NK-92 (cell line): ENCODE measurements around the gene MOB3C.

Source experiments
- DNase-seq: peaks from one replicate; lab custom pipeline; 2025; ENCODE audit not compliant: unreplicated experiment; lab: John Stamatoyannopoulos, UW

The MOB3C gene

GRCh38 chr1:46639547-46639946 is 22.9 kb upstream of the MOB3C start:
- no peak for DNase-seq

- no peak for DNase-seq
Measured at GRCh38 chr1:46638921-46639320, 22.3 kb upstream of the MOB3C start.

DNA sequence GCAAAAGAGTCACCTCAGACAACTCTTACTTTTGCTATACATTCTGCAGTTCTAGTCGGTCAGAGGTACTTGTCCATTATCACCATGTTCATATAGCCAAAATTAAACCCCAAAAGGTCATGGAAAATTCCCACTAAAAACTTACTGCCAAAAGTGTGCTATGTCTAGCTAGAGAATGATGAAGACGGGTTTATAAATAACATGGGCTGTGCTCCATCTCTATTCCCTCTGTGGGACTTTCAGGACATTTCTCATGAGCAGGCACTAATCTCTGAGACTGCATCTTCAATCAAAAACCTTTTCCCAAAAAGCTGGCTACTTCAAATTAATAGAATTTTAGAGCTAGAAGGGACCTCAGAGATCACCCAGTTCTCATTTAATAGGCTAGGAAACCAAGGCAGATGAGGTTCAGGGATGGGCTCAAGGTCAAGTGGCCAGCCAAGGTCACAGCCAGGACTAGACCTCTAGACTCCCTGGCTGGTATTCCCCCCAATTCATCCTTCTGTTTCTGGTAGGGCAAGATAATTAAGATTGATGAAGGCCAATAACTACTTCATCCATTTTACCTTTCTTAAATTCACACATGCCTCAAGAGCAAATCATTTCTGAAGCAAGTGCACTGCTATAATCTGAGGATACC is 21.0 kb upstream of the MOB3C start:
- no peak for DNase-seq

GRCh38 chr1:46635205-46635604 is 18.6 kb upstream of the MOB3C start:
- DNase-seq: no peak

DNA sequence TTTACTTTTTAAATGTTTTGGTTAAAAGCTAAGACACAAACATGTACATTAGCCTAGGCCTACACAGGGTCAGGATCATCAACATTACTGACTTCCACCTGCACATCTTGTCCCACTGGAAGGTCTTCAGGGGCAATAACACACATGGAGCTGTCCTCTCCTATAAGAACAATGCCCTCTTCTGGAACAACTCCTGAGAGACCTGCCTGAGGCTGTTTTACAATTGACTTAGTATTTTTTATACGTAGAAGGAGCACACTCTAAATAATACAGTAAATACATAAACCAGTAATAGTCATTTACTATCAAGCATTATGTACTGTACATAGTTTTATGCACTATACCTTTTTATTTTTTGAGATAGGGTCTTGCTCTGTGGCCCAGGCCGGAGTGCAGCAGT is 14.1 kb upstream of the MOB3C start:
- no peak for DNase-seq

GRCh38 chr1:46623743-46624644 is 7.4 kb upstream of the MOB3C start:
- no peak for DNase-seq

DNA sequence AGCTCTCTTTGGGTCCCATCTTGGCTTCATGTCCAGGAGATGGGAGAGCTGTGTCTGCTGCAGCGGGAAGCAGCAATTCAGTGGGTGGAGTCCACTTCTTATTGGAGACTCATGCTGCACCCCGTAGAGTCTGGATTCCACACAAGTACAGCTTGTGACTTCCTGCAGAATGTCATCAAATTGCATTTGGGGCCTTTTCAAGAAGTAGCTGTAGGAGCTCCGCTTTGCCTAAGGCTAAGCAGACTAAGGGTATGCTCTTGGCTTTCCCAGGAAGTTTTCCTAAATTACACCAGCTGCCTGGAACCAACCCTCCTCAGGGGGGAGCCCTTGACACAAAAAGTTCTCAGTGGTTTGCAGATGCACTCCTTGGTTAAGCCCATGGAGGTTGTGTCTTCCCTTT is 5.7 kb upstream of the MOB3C start:
- DNase-seq: no peak

GRCh38 chr1:46621930-46622329 is 5.3 kb upstream of the MOB3C start:
- DNase-seq: no peak

DNA sequence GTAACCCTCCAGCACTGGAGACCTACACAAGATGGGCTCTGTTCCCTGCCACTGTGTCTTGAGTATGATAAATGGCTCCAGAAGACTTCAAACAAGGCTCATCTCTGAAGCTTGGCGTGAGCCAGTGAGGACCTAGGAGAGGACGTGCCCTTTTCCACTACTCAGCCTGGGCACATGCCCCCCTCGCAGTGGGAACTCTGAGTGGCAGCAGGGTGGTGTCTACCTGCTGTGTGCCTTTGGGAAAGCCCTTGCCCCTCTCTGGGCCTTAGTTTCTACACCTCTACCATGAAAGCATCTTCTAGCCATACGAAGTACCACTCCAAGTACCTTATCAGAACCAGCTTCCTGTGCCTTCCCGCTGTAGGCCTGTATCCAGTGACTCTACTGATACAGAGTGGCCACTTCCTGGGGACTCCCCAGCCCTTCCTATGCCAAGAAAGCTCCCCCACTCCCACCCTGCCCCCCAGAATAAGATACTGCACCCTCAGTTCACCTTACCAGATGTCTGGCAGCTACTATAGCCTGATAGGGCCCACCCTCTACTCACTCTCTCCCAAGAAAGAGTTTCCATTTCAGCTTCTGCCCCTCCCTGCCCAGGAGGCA is 3.1 kb upstream of the MOB3C start:
- no peak for DNase-seq

DNA sequence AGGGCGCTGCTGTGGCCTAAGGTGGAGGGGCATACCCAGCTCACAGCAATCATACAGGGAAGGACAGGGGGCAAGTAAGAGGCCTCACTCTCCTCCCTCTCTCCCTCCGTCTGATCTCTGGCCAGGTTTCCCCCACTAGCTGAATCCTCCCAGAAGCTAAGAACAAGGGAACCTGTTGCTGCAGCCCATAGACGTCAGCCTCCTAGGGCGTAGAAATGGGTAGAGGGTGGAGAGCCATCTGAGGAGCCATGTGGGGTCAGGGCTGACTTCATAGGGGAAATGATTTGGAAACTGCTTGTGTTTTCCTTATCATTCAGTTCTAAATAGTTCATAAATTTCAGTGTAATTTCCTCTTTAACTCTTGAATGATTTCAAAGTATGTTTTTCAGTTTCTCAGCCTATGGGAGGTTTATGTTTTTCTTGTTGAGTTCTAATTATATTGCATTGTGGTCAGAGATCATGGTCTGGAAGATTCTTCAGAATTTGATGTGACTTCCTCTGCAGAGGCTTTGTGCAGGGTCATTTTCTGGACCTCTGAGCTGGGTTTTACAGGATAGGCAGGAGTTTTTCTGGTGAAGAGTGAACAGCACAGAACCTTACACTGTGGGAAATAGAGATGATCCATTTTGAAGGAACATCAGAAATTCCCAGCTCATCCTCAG is 2.3 kb upstream of the MOB3C start:
- no peak for DNase-seq

DNA sequence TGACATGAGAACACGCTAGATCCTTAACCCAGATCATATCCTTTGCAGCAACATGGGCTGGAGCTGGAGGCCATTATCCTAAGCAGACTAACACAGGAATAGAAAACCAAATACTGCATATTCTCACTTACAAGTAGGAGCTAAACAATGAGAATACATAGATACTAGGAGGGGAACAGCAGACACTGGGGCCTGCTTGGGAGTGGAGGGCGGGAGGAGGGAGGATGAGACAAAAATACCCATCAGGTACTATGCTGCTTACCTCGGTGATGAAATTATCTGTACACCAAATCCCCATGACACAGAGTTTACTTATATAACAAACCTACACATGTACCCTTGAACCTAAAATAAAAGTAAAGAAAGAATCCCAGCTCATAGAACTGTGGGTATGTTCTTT is 1.2 kb upstream of the MOB3C start:
- DNase-seq: no peak

DNA sequence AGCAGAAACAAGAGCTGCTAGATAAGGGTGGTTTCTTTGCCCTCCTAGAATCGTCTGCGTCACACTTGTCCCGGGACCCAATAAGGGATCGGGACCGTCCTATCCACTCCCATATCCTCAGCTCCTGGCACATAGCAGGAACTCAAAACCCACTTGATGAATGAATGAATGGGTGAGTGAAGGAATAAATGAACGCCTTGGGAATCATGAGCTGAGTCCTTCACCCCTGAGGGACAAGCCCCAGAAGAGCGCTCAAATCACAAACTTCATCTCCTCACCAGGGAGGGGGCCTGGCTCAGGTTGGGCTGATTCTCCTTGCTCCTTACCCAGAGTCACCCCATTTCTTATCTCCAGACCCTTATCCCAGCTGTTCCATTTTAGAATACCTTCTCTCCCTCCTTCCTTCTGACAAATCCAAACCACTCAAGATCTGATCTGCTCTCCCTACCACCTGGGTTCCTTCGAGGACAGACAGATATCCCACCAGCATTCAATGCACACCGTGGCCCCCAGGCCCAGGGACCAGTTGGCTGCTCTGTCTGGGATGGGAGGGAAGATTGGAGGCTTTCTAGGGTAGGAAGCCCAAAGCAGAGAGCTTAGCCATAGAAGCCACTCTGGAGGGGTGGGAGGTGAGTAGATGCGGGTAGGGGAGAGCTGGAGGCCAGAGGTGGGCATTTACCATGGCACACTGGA is 643 bp upstream of the MOB3C start:
- no peak for DNase-seq

DNA sequence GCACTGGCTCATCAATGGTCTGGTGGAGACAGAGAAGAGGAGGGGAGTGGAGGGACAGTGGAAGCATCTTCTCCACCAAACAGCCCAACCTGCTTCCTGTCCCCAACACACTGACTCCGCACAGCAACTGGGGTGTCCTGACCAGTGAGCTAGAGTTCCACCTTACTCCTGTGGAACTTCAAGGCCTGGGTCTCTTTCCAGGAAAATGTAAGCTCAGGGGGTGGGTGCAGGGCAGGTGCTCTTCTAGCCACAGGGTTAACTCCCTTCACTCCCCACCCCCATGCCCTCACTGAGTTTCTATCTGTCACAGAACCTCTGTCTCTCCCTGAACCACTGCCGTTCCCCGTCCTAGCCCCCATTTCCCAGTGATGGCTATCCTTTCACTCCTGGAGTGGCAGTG is 876 bp downstream of the MOB3C start:
- no peak for DNase-seq

- no peak for DNase-seq
Measured at GRCh38 chr1:46615088-46615487, 1.5 kb downstream of the MOB3C start.

DNA sequence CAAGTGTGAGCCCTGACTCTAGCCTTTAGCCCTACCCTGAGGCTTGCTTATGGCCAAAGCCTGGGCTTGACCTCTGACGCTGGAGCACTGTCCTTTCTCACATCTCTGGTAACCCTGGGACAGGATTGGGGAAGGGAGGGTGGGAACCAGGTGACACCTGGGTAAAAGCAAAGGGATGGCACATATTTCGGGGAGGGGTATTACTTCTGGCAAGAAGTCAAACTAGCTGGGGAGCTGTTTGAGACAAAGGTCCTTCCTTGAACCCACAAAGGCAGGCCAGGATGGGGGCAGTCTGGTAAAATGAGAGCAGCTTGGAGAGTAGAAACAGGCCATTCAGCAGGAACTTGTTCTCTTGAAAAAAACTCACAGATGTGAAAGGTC is 2.0 kb downstream of the MOB3C start:
- DNase-seq: no peak

DNA sequence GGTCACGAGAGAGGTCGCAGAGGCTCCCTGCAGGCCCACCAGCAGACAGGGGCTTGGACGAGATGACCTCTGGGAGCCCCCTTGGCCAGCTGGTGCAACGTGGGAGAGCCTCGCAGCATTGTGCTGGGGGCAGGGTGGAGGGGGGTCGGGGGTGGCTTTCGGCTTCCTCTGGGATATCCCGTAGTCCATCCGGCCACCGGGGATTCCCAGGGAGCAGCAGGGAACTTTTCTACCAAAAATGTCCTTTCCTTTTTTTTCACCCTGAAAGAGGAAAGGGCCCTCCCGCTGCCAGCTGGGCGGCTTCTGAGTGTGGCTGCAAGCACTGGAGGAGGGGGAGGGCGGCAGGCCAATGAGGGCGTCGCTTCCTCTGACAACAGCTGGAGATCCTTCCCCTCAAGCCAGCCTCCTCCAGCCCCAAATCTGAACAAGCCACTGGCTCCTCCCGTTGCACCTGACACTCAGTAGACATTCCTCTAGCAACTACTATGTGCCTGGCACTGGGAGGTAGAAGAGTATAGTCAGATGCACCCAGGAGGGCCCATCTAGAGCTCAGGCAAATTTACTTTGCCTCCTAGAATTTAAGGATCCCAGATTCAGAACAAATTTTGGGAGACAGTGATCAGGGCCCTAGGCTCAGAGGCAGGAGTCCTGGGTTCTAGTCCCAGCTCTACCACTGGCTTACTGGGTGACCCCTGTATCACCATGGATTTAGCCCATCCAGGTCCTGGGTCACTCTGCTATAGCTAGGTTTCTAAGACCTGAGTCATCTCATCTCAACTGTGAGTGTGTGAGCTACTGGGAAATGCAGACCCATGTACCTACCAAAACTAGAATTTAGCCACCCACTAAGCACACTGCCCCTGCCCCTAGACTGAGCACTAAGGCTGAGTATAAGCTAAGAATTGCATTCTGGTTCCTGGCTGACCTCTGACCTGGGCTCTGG is 2.7 kb downstream of the MOB3C start:
- DNase-seq: no peak

DNA sequence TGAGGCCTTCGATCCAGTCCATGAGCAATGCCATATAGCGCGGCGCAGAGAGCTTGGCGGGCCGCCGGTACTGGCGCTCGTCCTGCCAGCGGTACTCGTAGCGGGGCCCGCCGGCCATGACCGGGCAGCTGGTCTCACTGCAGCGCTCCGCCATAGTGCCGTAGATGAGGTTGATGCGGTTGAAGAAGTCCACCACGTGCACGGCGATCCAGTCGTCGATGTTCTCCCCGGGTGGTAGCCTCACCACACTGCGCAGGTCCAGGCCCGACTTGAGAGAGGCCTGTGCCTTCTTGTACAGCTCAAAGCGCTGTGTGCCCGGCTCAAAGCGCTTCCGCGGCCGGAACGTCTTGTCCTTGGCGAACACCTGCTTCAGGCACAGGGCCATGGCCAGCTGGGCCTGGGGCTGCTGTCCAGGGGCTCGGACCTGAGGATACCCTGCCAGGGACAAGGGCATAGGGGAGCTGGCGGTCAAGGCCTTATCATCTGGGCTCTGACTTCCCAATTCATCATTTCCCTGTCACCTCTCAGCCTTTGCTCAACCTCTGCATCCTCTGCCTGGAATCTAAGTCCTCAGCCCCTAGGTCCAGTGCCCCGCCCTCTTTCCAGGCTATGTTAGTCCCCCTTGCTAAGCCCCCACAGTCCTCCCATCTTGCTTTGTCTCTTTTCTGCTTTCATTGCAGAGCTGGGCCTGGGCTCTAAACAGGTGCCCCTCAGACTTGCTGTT is 3.5 kb downstream of the MOB3C start:
- DNase-seq: no peak

GRCh38 chr1:46611691-46612221 is 4.9 kb downstream of the MOB3C start:
- no peak for DNase-seq
